Measurements from ENCODE around the gene C1RL. TPM values are rescaled to one million over a fixed set of nuclear protein-coding genes. Genes with fewer than 3 reads are reported as not detected.

Gene C1RL
- polyA plus RNA-seq, 1 donor from 2014 or later = 8.2 TPM

DNA sequence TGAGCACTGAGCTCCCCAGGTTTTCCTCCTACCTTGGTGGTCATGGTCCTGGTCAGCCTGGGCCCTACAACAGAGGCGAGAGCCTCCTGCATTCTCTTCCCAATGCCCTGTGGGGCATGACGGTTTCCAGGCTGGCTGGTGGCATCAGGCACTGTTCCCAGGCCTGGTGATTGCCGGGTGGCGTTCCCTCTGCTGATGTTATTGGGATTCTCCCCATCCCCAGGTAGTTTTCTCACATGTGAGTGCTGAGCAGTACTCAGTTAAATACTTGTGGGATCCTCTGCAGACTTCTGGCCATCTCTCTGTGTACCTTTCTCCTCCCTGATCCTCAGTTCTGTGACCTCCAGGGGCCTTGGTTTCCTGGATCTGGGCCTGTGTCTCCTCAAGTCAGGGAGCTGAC lies 32.5 kb downstream of the C1RL start:
- Mint-ChIP-seq H3K4me1 (no peaks in the 10 kb centered on the region), H3K4me3 (no peak overlapping the region), H3K36me3 (no peaks in the 10 kb centered on the region), H3K27me3 (peaks cover 10% of the 10 kb centered on the region), H3K9me3 (no peaks in the 10 kb centered on the region), H3K27ac (no peak overlapping the region)

- H3K36me3 Mint-ChIP-seq = no peaks in the 10 kb centered on the region
- H3K4me1 Mint-ChIP-seq = no peaks in the 10 kb centered on the region
- no peaks in the 10 kb centered on the region for H3K9me3 Mint-ChIP-seq
- peaks cover 10% of the 10 kb centered on the region for H3K27me3 Mint-ChIP-seq
- no peak overlapping the region for H3K27ac Mint-ChIP-seq
- H3K4me3 Mint-ChIP-seq = no peak overlapping the region
Observed at GRCh38 chr12:7075939-7076338, 33.1 kb downstream of the C1RL start.

DNA sequence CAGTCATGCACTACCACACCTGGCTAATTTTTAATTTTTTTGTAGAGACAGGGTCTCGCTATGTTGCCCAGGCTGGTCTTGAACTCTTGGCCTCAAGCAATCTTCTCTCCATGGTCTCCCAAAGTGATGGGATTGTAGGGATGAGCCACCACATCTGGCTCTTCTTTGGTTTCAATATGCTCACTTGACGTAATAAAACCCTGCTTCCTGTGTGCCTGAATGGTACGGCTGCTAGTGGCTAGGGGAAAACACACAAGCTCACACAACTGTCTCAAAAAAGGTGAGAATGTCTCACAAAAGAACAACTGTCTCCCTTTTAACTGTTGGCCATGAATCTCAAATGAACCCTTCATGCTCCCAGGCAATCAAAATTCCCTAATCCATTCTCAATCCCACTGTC lies 33.5 kb downstream of the C1RL start:
- Mint-ChIP-seq H3K4me1 (no peaks in the 10 kb centered on the region), H3K36me3 (no peaks in the 10 kb centered on the region), H3K4me3 (no peak overlapping the region), H3K27me3 (peaks cover 10% of the 10 kb centered on the region), H3K9me3 (no peaks in the 10 kb centered on the region), H3K27ac (peak overlapping the region in 1 of 3 donors; percentile 32)

GRCh38 chr12:7073946-7074345 lies 35.1 kb downstream of the C1RL start:
- no peak overlapping the region for H3K27ac Mint-ChIP-seq
- H3K9me3 Mint-ChIP-seq = no peaks in the 10 kb centered on the region
- H3K4me3 Mint-ChIP-seq = no peak overlapping the region
- H3K4me1 Mint-ChIP-seq = no peaks in the 10 kb centered on the region
- H3K27me3 Mint-ChIP-seq = peaks cover 15% of the 10 kb centered on the region
- no peaks in the 10 kb centered on the region for H3K36me3 Mint-ChIP-seq

DNA sequence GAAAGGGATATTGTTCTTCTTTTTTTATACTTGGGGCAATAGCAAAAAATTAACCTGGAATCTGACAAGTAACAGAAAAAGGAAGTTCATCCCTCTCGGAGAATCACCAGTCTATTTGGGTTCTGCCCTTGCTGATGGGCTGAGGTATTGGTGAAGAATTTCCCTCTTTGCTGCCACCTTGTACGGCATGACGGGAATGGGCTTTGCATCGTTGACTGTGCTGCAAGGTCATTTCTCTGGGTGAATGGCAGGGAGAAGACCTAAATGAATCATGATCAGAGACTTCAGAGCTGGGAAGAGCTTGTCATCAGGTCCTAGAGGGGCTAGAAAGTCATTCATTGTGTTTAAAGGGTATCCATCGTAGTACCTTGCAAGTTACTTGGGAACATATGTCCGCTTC lies 36.5 kb downstream of the C1RL start:
- Mint-ChIP-seq H3K4me1 (no peaks in the 10 kb centered on the region), H3K9me3 (no peaks in the 10 kb centered on the region), H3K36me3 (no peaks in the 10 kb centered on the region), H3K27me3 (peaks cover 17% of the 10 kb centered on the region), H3K27ac (no peak overlapping the region), H3K4me3 (no peak overlapping the region)

- Mint-ChIP-seq H3K9me3 (no peaks in the 10 kb centered on the region), H3K36me3 (no peaks in the 10 kb centered on the region), H3K4me3 (no peak overlapping the region), H3K27ac (no peak overlapping the region), H3K4me1 (no peaks in the 10 kb centered on the region), H3K27me3 (peaks cover 17% of the 10 kb centered on the region)
Observed at GRCh38 chr12:7072035-7072434, 37.0 kb downstream of the C1RL start.

DNA sequence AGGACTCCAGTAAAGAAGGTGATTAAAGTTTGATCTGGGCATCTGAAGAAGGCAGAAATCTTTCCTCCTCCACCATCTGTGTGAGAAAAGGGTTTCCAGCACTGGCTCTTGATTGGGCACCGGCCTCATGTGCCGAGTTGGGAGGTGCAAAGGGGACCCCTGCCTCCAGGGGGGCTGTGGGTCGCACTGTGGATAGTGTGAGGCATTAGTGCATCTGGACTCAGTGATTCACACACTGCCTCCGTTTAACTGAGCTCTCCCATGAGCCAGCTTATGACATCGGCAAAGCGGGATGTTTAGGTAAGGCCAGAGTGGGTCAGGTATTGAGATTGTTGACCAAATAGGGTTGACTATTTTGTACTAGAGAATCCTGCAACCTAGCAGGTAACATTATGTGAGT lies 39.6 kb downstream of the C1RL start:
- H3K27ac Mint-ChIP-seq = no peak overlapping the region
- H3K9me3 Mint-ChIP-seq = no peaks in the 10 kb centered on the region
- no peaks in the 10 kb centered on the region for H3K4me1 Mint-ChIP-seq
- no peak overlapping the region for H3K4me3 Mint-ChIP-seq
- H3K36me3 Mint-ChIP-seq = no peaks in the 10 kb centered on the region
- peaks cover 13% of the 10 kb centered on the region for H3K27me3 Mint-ChIP-seq

DNA sequence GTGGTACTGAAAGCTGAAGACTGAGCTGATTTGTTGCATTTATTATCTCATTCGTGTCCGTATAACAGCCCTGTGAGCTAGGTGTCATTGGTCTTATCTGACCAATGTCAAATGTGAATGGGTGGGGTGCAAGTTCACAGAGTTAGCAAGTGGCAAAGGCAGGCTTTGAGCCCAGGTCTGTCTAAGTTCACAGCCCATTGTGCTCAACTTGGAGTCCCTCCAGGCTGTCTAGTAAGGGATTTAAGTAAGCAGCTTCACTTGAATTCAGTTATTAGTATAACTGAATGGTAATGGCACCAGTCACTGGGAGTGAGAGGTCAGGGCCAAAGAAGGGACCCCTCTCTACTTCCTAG lies 40.0 kb downstream of the C1RL start:
- Mint-ChIP-seq H3K27ac (no peak overlapping the region), H3K4me1 (no peaks in the 10 kb centered on the region), H3K4me3 (no peak overlapping the region), H3K36me3 (no peaks in the 10 kb centered on the region), H3K9me3 (no peaks in the 10 kb centered on the region), H3K27me3 (peaks cover 13% of the 10 kb centered on the region)

GRCh38 chr12:7068240-7068993 lies 40.6 kb downstream of the C1RL start:
- Mint-ChIP-seq H3K27ac (no peak overlapping the region), H3K36me3 (no peaks in the 10 kb centered on the region), H3K27me3 (peaks cover 13% of the 10 kb centered on the region), H3K4me1 (no peaks in the 10 kb centered on the region), H3K4me3 (no peak overlapping the region), H3K9me3 (no peaks in the 10 kb centered on the region)

DNA sequence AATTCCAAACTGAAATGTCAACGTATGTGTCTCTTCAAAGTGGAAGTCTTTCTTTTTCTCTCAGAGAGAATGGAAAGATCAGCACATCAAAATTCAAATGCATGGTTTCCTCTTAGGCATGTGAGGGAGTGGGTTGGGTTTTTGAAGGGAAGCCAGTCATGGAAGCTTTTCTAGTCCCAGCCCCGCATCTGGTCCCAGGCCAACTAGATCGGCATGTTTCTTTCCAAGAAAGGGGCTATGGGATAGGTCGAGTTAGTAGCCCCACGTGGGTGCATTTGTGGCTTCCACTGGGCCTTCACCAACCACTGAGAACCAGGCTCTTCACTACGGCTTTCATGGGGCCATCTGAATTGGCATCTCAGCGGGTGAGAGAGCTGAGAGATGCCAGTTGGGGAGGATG lies 41.9 kb downstream of the C1RL start:
- H3K27me3 Mint-ChIP-seq = peaks cover 12% of the 10 kb centered on the region
- no peak overlapping the region for H3K4me3 Mint-ChIP-seq
- no peaks in the 10 kb centered on the region for H3K9me3 Mint-ChIP-seq
- no peak overlapping the region for H3K27ac Mint-ChIP-seq
- no peaks in the 10 kb centered on the region for H3K36me3 Mint-ChIP-seq
- no peaks in the 10 kb centered on the region for H3K4me1 Mint-ChIP-seq

DNA sequence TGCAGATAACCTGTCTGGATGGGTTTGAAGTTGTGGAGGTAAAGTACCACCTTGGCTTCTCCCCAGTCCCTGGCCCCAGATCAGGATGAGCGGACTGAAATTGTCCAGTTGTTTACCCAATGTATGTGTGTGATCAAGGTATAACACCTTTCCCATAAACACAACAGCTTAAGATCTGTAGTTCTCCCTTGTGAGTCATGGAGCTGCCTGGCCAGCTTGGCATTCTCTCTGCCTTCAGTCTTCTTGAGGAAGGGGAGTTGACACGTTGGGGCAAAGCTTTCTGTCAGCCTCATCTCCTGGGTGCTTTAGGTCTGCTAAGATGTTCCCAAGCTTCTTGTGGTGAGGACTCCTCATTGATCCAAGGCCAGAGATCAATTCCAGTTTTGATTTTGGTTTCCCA lies 42.4 kb downstream of the C1RL start:
- H3K27me3 Mint-ChIP-seq = peaks cover 7% of the 10 kb centered on the region
- no peaks in the 10 kb centered on the region for H3K36me3 Mint-ChIP-seq

DNA sequence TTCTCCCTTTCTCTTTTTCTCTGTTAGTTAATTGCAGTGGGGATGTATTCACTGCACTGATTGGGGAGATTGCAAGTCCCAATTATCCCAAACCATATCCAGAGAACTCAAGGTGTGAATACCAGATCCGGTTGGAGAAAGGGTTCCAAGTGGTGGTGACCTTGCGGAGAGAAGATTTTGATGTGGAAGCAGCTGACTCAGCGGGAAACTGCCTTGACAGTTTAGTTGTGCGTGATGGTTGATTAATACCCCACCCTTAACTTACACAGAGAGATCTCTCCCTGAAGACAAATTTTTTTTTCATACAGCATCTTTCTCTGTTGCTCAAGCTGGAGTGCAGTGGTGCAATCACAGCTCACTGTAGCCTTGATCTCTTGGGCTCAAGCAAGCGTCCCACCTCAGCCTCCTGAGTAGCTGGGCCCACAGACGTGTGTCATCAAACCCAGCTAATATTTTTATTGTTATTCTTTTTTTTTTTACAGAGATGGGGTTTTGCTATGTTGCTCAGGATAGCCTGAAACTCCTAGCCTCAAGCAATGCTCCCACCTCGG lies 43.9 kb downstream of the C1RL start:
- no peaks in the 10 kb centered on the region for H3K4me1 Mint-ChIP-seq
- no peaks in the 10 kb centered on the region for H3K9me3 Mint-ChIP-seq
- H3K4me3 Mint-ChIP-seq = no peak overlapping the region
- no peak overlapping the region for H3K27ac Mint-ChIP-seq
- H3K27me3 Mint-ChIP-seq = peaks cover 13% of the 10 kb centered on the region
- no peaks in the 10 kb centered on the region for H3K36me3 Mint-ChIP-seq

More for the DNA sequence above, 42.4 kb downstream of the C1RL start:
- H3K27ac Mint-ChIP-seq = no peak overlapping the region
- no peak overlapping the region for H3K4me3 Mint-ChIP-seq
- H3K9me3 Mint-ChIP-seq = no peaks in the 10 kb centered on the region
- no peaks in the 10 kb centered on the region for H3K4me1 Mint-ChIP-seq

GRCh38 chr12:7064516-7064915 lies 44.5 kb downstream of the C1RL start:
- no peak overlapping the region for H3K27ac Mint-ChIP-seq
- peaks cover 14% of the 10 kb centered on the region for H3K27me3 Mint-ChIP-seq
- H3K9me3 Mint-ChIP-seq = no peaks in the 10 kb centered on the region

DNA sequence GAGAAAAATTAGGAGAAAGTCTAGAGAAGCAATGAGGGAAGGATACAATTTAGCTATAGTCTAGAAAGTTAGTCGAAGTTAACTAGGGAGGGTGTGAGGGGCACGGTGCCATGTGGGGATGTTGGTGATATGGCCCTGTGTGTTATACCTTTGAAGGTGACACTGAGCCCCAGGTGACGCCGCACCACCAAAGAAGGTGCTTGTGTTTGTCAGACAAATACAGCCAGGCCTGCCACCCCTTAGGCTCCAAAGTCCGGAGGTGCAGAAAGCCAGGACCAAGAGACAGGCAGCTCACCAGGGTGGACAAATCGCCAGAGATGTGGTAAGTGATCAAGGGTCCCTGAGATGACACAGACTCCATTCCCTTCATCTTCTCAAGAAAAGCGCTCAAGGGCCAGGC lies 47.4 kb downstream of the C1RL start:
- Mint-ChIP-seq H3K4me3 (no peak overlapping the region), H3K9me3 (no peaks in the 10 kb centered on the region), H3K27me3 (peaks cover 16% of the 10 kb centered on the region), H3K36me3 (no peaks in the 10 kb centered on the region), H3K27ac (no peak overlapping the region), H3K4me1 (no peaks in the 10 kb centered on the region)

More at GRCh38 chr12:7064516-7064915, 44.5 kb downstream of the C1RL start:
- Mint-ChIP-seq H3K4me3 (no peak overlapping the region), H3K36me3 (no peaks in the 10 kb centered on the region), H3K4me1 (no peaks in the 10 kb centered on the region)

GRCh38 chr12:7061138-7061537 lies 47.9 kb downstream of the C1RL start:
- Mint-ChIP-seq H3K4me1 (no peaks in the 10 kb centered on the region), H3K27ac (no peak overlapping the region), H3K27me3 (peaks cover 16% of the 10 kb centered on the region), H3K36me3 (no peaks in the 10 kb centered on the region), H3K4me3 (no peak overlapping the region), H3K9me3 (no peaks in the 10 kb centered on the region)

DNA sequence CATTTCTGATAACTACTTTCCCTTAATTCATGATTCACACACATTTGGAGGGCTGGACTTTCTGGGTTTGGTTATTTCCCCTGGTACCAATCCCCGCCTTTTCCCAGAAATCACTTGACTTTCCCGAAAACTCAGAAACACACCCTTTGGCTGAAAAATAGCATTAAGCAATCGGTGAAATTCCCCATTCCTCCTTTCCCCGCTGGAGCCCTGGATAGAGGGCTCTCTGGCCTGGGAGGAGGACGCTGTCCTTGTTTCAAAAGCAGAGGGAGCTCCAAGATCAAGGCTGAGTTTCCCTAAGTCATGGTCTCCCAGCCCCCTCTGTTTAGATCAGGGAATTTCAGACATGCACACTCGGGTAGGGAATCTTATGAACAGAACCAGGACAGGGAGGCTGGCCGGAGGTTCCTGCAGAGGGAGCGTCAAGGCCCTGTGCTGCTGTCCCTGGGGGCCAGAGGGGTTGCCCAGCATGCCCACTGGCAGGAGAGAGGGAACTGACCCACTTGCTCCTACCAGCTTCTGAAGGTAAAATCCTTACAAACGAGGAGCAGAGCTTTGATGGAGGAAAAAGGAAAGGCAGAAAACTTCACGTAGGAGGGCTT lies 48.6 kb downstream of the C1RL start, which contains the start of gene C1S:
C1S (plus strand) TSS at position 366 of the 602 bp plus-strand sequence. CDS start 1,195 bp downstream, outside the sequence.
- peak within 1 kb of the TSS in 1 of 3 donors; percentile 10 for H3K27ac Mint-ChIP-seq
- H3K4me3 Mint-ChIP-seq = no peak within 1 kb of the TSS
- no peaks in the 10 kb centered on the region for H3K9me3 Mint-ChIP-seq
- no peaks in the 10 kb centered on the region for H3K4me1 Mint-ChIP-seq
- no peaks in the 10 kb centered on the region for H3K36me3 Mint-ChIP-seq
- H3K27me3 Mint-ChIP-seq = peaks cover 18% of the 10 kb centered on the region

Data from IgD-negative memory B cell (primary cell).